HepG2 (cell line): ENCODE results near the gene CDK14.

Source experiments
- ARID2 ChIP-seq: sonication (generic); formaldehyde crosslinking; IDR thresholded peaks from 2 replicates; pipeline ENCODE4 v1.8.1; 2022; ENCODE audit warnings: mild to moderate bottlenecking, missing genetic modification reagents, borderline replicate concordance
- CAMTA2 ChIP-seq: sonication (generic); formaldehyde crosslinking; IDR thresholded peaks from 2 replicates; pipeline ENCODE4 v1.4.0; 2020; ENCODE audit warnings: mild to moderate bottlenecking, missing genetic modification reagents, borderline replicate concordance
- FOXM1 ChIP-seq: sonication (generic); formaldehyde crosslinking; IDR thresholded peaks from 2 replicates; pipeline ENCODE4 v1.5.0; 2020; ENCODE audit warnings: missing genetic modification reagents
- SMC3 ChIP-seq: IDR thresholded peaks from 2 replicates; pipeline ENCODE4 v1.6.1; 2011; ENCODE audit warnings: low read length, improper control_type of control experiment
- SRF ChIP-seq: IDR thresholded peaks from 2 replicates; pipeline ENCODE4 v1.6.1; 2011; ENCODE audit warnings: mild to moderate bottlenecking, low read depth, low read length, moderate library complexity
- ZNF558 ChIP-seq: sonication (generic); formaldehyde crosslinking; IDR thresholded peaks from 2 replicates; pipeline ENCODE4 v1.9.0; 2022; ENCODE audit warnings: mild to moderate bottlenecking, missing genetic modification reagents, borderline replicate concordance

GRCh38 chr7:91089382-91089963 lies 493.4 kb downstream of the CDK14 start:
- no peak for TF ChIP-seq SRF
- no peak for TF ChIP-seq CAMTA2 (CRISPR knock-in tag)
- no peak for TF ChIP-seq FOXM1 (CRISPR knock-in tag)
- TF ChIP-seq ARID2 (CRISPR knock-in tag), result no peak
- TF ChIP-seq ZNF558 (CRISPR knock-in tag), result no peak
- TF ChIP-seq SMC3, result peak; percentile 28
